Mucosa of stomach (tissue), 1 donor: Measurements from ENCODE around the gene DNAJB14.

ENCODE experiments used
- H3K27me3 ChIP-seq: one replicate; pipeline ENCODE4 v1.7.0; 2013; ENCODE audit warnings: mild to moderate bottlenecking, low read length; ENCODE audit not compliant: control insufficient read depth, insufficient read depth
- H3K36me3 ChIP-seq: one replicate; pipeline ENCODE4 v1.7.0; 2013; ENCODE audit warnings: low read length; ENCODE audit not compliant: control insufficient read depth, insufficient read depth
- H3K4me1 ChIP-seq: one replicate; pipeline ENCODE4 v1.7.0; 2013; ENCODE audit warnings: mild to moderate bottlenecking, low read length; ENCODE audit not compliant: control insufficient read depth, insufficient read depth
- H3K4me3 ChIP-seq: one replicate; pipeline ENCODE4 v1.7.0; 2013; ENCODE audit warnings: low read length
- H3K9ac ChIP-seq: one replicate; pipeline ENCODE4 v1.7.0; 2013; ENCODE audit warnings: mild to moderate bottlenecking, low read length, moderate library complexity
- H3K9me3 ChIP-seq: one replicate; pipeline ENCODE4 v1.7.0; 2013; ENCODE audit warnings: mild to moderate bottlenecking, low read length, moderate library complexity; ENCODE audit not compliant: control insufficient read depth
- donor health status: Pancreatic carcinoma.

The DNAJB14 gene

DNA sequence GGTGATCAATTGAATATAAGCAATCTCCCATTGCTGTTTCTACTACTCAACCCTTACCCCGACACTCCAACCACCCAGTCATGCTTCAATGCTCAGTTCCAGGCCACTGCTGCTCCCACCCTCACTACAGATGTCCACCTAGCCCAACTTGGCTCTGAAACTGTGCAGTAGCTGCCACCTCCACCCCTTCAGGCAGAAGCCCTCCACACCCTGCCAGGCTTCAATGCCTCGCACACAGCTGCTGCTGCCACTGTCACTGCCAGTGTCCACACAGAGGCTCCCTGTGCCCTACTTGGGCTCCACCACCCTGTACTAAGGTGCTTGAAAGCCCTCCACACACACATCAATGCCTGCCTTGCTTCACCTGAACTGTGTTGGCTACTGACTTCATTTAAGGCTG lies 86.8 kb downstream of the DNAJB14 start:
- Histone ChIP-seq H3K9ac (no peak overlapping the region), H3K9me3 (no peaks in the 10 kb centered on the region), H3K4me1 (no peaks in the 10 kb centered on the region), H3K36me3 (no peaks in the 10 kb centered on the region), H3K4me3 (no peak overlapping the region), H3K27me3 (no peaks in the 10 kb centered on the region)

DNA sequence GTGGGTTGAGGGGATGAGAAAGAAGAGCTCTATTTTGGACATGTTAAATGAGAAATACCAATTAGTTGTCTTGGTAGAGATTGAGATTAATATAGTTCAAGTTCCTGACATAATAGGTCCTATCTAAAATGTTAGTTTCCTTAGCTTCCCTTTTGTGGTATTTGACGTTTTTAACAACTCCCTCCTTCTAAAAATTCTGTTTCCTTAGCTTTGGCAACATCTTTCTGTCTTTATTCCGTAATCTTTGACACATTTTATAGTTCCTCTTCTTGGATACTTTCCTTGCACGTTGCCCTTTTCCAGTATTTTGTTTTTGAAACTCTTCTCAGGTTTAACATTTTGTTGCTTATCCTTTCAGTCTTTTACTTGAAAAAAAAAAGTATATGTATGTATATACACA lies 89.1 kb downstream of the DNAJB14 start:
- Histone ChIP-seq H3K4me3 (no peak overlapping the region), H3K9me3 (no peaks in the 10 kb centered on the region)

DNA sequence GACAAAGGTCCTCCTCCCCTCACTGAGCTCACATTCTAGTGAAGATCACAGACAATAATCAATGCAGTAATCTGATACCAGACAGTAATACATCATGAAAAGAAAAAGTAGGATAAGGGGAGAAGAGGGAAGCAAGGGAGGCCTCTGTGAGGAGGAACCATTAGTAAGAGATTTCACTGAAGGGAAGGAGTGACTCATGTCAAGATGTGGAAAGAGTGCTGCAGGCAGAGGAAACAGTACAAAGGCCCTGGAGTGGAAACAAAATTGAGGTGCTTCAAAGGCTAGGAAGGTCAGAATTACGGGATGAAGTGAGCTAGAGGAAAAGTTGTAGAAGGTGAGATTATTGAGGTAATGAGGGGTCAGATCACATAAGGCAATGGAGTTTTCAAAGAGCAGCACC lies 90.3 kb downstream of the DNAJB14 start:
- Histone ChIP-seq H3K36me3 (no peaks in the 10 kb centered on the region), H3K27me3 (no peaks in the 10 kb centered on the region), H3K4me1 (no peaks in the 10 kb centered on the region), H3K9me3 (no peaks in the 10 kb centered on the region), H3K9ac (no peak overlapping the region), H3K4me3 (no peak overlapping the region)

More for the DNA sequence above, 89.1 kb downstream of the DNAJB14 start:
- H3K9ac ChIP-seq = no peak overlapping the region
- no peaks in the 10 kb centered on the region for H3K36me3 ChIP-seq
- H3K4me1 ChIP-seq = no peaks in the 10 kb centered on the region
- no peaks in the 10 kb centered on the region for H3K27me3 ChIP-seq

DNA sequence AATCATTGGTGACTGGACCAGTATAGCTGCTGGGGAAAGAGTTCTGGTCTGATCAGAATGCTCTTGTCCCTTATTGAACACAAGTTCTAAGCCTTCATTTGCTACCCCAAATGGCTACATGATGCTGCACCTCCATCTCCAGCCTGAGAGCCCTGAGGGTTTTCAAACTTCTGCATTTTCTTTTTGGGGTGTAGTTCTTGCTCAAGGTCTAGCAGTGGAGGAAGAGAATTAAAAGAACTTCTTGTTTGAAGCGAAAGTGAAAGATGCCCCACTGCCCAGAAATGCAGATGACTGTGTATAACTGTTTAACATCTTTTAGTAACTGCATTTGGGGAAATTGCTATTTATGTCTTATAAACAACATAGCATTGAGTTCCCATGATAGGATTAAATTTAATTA lies 90.7 kb downstream of the DNAJB14 start:
- H3K9ac ChIP-seq = no peak overlapping the region
- H3K9me3 ChIP-seq = no peaks in the 10 kb centered on the region
- H3K4me3 ChIP-seq = no peak overlapping the region
- H3K4me1 ChIP-seq = no peaks in the 10 kb centered on the region
- no peaks in the 10 kb centered on the region for H3K36me3 ChIP-seq
- H3K27me3 ChIP-seq = no peaks in the 10 kb centered on the region

DNA sequence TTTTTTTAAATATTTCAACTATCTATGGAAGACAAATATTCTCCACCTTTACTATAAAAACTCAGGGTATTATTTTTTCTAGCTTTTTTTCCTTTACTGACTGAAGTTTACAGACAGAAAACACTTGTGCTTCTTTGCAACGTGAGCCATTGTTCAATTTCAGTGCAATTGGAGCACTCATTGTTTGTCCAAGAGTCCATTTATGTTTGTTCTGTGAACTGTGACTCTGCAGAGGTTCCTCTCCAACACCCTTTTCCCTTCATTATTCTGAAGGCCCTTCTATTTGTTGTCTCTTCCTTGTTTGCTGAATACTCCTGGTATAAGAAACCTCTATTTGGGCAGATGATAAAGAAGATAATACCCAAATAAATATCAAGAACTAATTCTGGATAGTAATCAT lies 92.4 kb downstream of the DNAJB14 start:
- no peak overlapping the region for H3K9ac ChIP-seq
- H3K27me3 ChIP-seq = no peaks in the 10 kb centered on the region
- no peaks in the 10 kb centered on the region for H3K9me3 ChIP-seq
- H3K4me1 ChIP-seq = no peaks in the 10 kb centered on the region
- H3K36me3 ChIP-seq = no peaks in the 10 kb centered on the region
- no peak overlapping the region for H3K4me3 ChIP-seq

DNA sequence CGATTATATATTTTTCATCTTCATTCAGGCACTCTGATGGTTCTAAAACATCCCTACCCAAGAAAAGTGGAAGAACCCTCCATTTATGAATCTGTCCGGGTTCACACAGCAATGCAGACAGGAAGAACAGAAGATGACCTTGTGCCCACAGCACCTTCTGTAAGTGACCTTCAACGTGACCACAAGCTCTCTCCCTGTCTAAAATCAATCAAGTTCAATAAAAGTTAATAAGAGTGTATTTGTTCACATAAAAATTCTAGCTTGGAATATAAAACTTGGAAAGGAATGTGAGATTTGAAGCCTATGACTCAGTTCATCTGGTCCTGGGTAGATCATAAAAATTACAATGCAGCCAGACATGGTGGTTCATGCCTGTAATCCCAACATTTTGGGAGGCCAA lies 93.2 kb downstream of the DNAJB14 start:
- Histone ChIP-seq H3K27me3 (no peaks in the 10 kb centered on the region), H3K36me3 (no peaks in the 10 kb centered on the region), H3K9ac (no peak overlapping the region), H3K9me3 (no peaks in the 10 kb centered on the region), H3K4me3 (no peak overlapping the region), H3K4me1 (no peaks in the 10 kb centered on the region)

DNA sequence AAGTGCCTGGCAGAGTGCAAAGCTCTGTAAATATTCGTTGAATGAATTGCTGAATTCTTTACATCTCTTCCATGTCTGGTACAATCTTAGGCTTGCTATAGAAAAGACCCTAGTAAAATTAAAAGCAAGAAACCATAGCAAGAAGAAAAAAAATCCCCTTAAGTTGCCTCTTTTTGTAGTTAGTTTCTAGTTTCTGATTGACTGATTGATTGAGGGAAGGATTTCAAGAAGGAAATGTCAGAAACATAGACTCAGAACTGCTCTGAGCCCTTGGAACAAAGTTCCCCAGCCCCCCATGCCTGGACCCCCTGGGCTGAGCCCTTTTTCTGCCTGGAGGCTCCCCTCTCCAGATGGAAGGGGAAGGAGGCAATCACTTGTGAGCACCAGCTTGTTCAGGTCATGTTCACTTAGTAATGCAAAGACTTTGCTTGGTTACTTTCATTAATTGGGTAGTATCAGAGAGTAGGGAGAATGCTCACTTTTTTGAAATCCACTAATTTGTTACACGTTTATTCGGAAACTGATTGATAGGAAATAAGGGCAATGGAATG lies 94.1 kb downstream of the DNAJB14 start:
- Histone ChIP-seq H3K27me3 (no peaks in the 10 kb centered on the region), H3K4me3 (no peak overlapping the region), H3K36me3 (no peaks in the 10 kb centered on the region), H3K4me1 (no peaks in the 10 kb centered on the region), H3K9me3 (no peaks in the 10 kb centered on the region), H3K9ac (no peak overlapping the region)

DNA sequence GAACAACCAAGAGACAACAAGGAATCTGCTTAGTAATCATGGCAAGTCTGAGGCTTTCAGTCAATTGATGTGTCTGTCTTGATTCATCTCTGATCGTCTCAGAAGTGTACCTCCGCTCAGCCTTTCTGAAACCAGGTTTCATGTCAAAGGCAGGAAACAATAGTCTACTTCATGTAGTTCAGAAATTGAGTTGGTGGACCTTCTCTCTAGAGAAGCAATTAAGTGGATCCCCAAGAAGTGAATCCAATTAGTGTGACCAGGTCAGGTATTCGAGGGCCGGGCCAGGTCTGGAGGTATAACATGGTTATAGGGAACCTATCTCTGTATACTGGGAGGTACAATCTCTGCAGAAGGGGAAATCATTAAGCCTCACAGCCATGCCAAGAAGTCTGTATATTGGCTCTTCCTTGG lies 97.8 kb downstream of the DNAJB14 start:
- Histone ChIP-seq H3K27me3 (no peaks in the 10 kb centered on the region), H3K36me3 (no peaks in the 10 kb centered on the region), H3K9ac (no peak overlapping the region), H3K9me3 (no peaks in the 10 kb centered on the region), H3K4me1 (no peaks in the 10 kb centered on the region), H3K4me3 (no peak overlapping the region)

DNA sequence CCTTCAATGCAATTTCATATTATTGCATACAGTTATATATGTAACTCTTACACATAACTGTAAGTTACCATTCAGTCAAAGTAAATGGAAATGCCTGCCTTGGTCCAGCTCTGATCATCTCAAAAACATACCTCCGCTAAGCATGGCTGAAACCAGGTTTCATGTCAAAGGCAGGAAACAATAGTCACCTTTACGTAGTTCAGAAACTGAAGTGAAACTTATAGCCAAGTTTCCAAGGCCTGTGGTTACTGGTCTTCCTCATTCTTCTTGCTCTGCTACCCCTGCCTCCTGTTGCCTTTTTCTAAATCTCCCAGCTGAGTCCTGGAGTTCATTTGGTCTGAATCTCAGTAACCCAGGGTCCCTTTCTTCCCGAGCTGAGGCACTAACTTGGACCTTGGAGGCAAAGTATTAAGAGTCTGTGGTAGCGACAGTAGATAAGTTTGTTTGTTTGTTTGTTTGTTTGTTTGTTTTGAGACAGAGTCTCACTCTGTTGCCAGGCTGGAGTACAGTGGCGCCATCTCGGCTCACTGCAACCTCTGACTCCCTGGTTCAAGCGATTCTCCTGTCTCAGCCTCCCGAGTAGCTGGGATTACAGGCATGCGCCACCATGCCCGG lies 98.9 kb downstream of the DNAJB14 start:
- H3K36me3 ChIP-seq = no peaks in the 10 kb centered on the region
- H3K4me1 ChIP-seq = no peaks in the 10 kb centered on the region
- no peaks in the 10 kb centered on the region for H3K27me3 ChIP-seq

DNA sequence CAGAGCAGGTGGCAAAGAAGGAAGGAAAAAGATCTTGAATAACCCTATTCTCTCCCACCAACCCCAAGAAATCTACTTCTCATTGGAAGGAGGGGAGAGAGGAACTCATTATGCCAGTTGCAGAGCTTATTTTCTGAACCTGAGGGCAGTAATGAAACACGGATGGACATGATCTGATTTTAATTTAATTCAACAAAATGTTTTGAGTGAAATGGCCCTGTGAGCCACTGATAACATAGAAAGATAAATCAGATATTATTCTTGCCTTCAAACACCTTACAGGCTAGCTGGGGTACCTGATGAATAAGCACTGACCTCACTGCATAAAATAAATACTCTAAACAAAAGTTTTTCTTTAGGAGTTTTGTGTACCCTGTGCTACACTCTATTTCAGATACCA lies 99.5 kb downstream of the DNAJB14 start:
- Histone ChIP-seq H3K4me3 (no peak overlapping the region), H3K9ac (no peak overlapping the region), H3K36me3 (no peaks in the 10 kb centered on the region), H3K27me3 (no peaks in the 10 kb centered on the region), H3K4me1 (no peaks in the 10 kb centered on the region), H3K9me3 (no peaks in the 10 kb centered on the region)

More for the DNA sequence above, 98.9 kb downstream of the DNAJB14 start:
- no peaks in the 10 kb centered on the region for H3K9me3 ChIP-seq
- no peak overlapping the region for H3K9ac ChIP-seq
- H3K4me3 ChIP-seq = no peak overlapping the region
